VCaP (cell line): ENCODE data around the gene HAS3.

Source experiments
- H3K27ac ChIP-seq: fragments of 450-650 bp; 2 replicates; pipeline ENCODE4 v1.5.1; 2017
- TF ChIP-seq, protein P1 (sequence below): fragments of 450-650 bp; conservative IDR thresholded peaks from 2 replicates; pipeline ENCODE4 v1.5.1; 2017; ENCODE audit warnings: mild to moderate bottlenecking, moderate library complexity

Gene HAS3

DNA sequence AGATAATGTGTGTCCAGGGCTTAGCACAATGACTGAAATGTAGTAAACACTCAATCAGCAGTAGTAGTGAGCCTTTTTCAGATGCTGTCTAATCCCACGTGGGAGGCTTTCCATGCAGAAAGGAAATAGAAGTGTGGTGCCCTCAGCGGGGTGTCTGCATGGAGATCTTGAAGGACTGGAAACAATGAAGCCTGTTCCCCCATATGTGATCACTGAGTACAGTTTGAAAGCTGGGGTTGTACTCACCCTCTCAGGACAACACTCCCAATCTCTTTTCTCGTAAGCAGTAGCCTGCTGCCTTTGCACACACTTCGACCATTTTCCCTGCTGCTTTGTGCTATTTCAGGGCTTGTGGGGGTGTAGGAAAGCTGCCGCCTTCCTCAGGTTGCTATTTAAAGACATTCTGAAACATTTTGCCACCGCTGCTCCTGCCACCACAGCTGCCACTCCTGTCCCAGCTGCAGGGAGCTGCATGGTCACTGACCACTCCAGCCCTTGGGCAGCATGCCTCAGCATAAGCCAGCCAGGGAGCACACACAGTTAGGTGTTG, 40.6 kb upstream of the HAS3 start:
- TF ChIP-seq, protein P1, sequence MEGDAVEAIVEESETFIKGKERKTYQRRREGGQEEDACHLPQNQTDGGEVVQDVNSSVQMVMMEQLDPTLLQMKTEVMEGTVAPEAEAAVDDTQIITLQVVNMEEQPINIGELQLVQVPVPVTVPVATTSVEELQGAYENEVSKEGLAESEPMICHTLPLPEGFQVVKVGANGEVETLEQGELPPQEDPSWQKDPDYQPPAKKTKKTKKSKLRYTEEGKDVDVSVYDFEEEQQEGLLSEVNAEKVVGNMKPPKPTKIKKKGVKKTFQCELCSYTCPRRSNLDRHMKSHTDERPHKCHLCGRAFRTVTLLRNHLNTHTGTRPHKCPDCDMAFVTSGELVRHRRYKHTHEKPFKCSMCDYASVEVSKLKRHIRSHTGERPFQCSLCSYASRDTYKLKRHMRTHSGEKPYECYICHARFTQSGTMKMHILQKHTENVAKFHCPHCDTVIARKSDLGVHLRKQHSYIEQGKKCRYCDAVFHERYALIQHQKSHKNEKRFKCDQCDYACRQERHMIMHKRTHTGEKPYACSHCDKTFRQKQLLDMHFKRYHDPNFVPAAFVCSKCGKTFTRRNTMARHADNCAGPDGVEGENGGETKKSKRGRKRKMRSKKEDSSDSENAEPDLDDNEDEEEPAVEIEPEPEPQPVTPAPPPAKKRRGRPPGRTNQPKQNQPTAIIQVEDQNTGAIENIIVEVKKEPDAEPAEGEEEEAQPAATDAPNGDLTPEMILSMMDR, result no peak

DNA sequence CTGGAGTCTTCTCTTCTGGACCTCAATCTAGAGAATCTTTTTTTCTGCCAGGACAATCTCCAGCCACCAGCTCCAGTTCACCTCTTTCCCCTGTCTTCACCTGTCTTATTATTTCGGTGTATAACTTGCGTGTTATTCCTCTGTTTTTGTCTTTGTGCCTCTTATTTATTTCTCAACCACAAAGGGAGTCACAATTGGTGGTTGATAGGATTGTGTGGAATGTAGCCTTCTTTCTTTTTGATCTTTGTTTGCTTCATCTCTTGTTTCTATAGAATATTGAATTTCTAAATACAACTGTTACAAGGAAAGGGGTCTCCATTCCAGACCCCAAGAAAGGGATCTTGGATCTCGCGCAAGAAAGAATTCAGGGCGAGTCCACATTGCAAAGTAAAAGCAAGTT, 35.9 kb upstream of the HAS3 start:
- TF ChIP-seq, protein P1, result no peak
- no peak overlapping the region for H3K27ac ChIP-seq

More for the DNA sequence above, 40.6 kb upstream of the HAS3 start:
- no peak overlapping the region for H3K27ac ChIP-seq

DNA sequence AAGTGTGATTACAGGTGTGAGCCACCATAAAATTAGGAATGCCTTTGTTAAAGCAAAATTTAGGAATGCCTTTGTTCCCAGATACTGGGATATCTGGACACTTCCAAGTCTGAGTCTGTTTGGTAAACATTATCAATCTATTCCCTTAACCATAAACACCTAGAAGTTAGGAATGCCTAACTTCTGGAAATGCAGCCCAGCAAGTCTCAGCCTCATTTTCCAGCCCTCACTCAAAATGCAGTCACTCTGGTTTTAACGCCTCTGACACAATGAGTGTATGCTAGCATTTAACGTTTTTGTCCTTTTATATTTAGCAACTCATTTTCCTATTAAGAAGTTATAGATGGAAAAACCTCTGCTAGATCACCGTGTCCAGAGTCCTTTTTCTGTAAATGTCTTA, 34.4 kb upstream of the HAS3 start:
- no peak overlapping the region for H3K27ac ChIP-seq
- TF ChIP-seq, protein P1, result no peak

DNA sequence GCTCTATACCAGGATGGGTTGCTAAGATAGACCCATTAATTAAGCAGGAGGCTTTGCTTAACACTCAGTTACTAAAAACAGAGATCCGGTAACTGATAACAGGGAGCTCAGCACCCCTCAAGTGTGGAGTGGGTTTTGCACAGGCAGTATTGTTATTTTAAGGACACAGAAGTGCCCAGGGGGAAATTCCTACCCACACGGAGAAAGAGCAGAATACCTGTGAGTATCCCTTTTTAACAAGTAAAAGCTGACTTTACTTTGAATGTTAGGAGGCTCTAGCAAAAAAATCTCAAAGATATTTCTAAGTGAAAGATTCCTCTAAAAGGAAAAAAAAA, 32.8 kb upstream of the HAS3 start:
- no peak overlapping the region for H3K27ac ChIP-seq
- TF ChIP-seq, protein P1, result no peak

DNA sequence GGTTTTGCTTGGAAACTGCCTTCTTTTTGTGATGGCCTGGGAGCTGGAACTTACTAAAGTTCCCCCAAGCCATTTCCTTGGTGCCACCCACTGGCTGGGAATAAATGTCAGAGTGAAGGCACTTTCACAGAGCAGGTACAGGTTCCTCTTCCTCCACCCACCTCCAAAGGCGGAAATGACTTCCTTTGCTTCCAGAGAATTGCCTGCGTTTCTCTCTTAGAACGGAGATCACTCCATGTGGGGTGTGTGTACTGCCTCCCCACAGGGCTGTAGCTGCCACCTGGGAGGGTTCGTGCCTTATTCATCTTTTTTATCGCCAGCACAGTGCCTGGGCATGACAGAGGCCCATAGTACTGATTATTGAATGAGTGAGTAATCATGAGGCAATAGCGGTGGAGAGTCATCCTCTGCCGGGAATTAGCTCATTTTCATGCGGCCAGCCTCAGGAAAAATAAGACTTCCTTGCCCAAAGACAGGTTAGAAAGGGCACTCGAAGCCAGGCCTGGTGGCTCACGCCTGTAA, 32.2 kb upstream of the HAS3 start:
- H3K27ac ChIP-seq, result no peak overlapping the region
- TF ChIP-seq, protein P1, result no peak

DNA sequence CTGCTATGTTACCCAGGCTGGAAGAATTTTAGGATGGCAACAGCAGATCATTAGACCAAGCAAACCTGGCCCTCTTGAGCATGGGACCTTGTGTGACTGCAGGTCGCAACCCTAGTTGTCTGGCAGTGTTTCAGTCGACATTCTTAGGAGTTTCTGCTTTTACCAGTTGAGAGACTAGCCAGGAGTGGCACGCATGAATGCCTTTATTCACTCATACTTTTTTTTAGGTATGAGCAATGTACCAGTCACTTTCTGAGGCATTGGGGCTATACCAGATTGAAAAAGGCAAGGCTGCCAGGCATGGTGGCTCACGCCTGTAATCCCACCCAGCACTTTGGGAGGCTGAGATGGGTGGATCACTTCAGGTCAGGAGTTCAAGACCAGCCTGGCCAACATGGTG, 28.2 kb upstream of the HAS3 start:
- no peak overlapping the region for H3K27ac ChIP-seq
- TF ChIP-seq, protein P1, result no peak

DNA sequence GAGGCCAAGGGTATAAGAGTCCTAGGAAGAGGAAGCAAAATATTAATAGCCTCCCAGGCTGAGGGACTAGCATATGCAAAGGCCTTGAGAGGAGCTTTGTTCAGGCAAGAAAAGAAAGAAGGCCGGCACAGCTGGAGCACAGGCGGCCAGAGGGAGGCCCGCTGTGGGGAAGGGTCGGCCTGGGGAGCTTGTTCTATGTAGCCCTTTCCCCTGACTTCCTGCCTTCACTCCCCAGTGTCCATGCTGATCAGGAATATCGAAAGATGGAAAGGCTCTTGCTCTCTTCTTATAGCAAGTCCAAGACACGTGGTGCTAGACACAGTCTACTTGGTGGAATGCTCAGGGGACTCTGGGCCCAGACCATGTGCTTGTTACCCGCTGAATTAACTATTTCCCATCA, 27.4 kb upstream of the HAS3 start:
- TF ChIP-seq, protein P1, result no peak
- H3K27ac ChIP-seq, result 0 out of 2 replicates have a peak overlapping the region, but pooled peaks have one; percentile 11
